GM18502 (cell line): Measurements from ENCODE around the gene UBE2C.
"Not testable (repeated sequence)": the region's sequence is repeated elsewhere in the genome, so short reads cannot be mapped to it uniquely, and the experiment has no call there.

ENCODE experiments used
- ATAC-seq: cut with Tn5 transposase; IDR thresholded peaks from one replicate; pipeline ENCODE4 v1.9.1; 2021; ENCODE audit warnings: mild to moderate bottlenecking; ENCODE audit not compliant: unreplicated experiment, poor library complexity

The UBE2C gene

GRCh38 chr20:45812157-45813005 lies at the start of gene UBE2C:
Gene UBE2C, plus strand, starts transcription at chr20:45812644. Its CDS starts 52 bp downstream, at chr20:45812696.
- ATAC-seq = peak; percentile 99

GRCh38 chr20:45764618-45765282 lies 47.7 kb upstream of the UBE2C start:
- not testable (repeated sequence) for ATAC-seq

GRCh38 chr20:45765307-45765875 lies 47.1 kb upstream of the UBE2C start:
- ATAC-seq = no peak

- no peak for ATAC-seq
Observed at GRCh38 chr20:45765980-45766379, 46.5 kb upstream of the UBE2C start.

GRCh38 chr20:45768479-45768878 lies 44.0 kb upstream of the UBE2C start:
- no peak for ATAC-seq

GRCh38 chr20:45771182-45771759 lies 41.2 kb upstream of the UBE2C start:
- ATAC-seq = no peak

GRCh38 chr20:45772693-45773092 lies 39.8 kb upstream of the UBE2C start:
- no peak for ATAC-seq

- no peak for ATAC-seq
Observed at GRCh38 chr20:45774945-45775344, 37.5 kb upstream of the UBE2C start.

GRCh38 chr20:45775411-45775810 lies 37.0 kb upstream of the UBE2C start:
- ATAC-seq = no peak

GRCh38 chr20:45776931-45777330 lies 35.5 kb upstream of the UBE2C start:
- ATAC-seq = no peak

- no peak for ATAC-seq
Observed at GRCh38 chr20:45779011-45779915, 33.2 kb upstream of the UBE2C start.

- ATAC-seq = no peak
Observed at GRCh38 chr20:45780159-45780558, 32.3 kb upstream of the UBE2C start.

- ATAC-seq = no peak
Observed at GRCh38 chr20:45781391-45781931, 31.0 kb upstream of the UBE2C start.

GRCh38 chr20:45782890-45783289 lies 29.6 kb upstream of the UBE2C start:
- ATAC-seq = no peak

GRCh38 chr20:45783656-45784294 lies 28.7 kb upstream of the UBE2C start:
- ATAC-seq = no peak

- ATAC-seq = no peak
Observed at GRCh38 chr20:45788351-45788750, 24.1 kb upstream of the UBE2C start.

- ATAC-seq = peak; percentile 36
Observed at GRCh38 chr20:45792317-45793118, 19.9 kb upstream of the UBE2C start.

GRCh38 chr20:45796337-45797065 lies 15.9 kb upstream of the UBE2C start:
- ATAC-seq = no peak
